Measurements from ENCODE around the gene TPTE2.
"Not testable (repeated sequence)": the region's sequence is repeated elsewhere in the genome, so short reads cannot be mapped to it uniquely, and the experiment has no call there.

The TPTE2 gene

DNA sequence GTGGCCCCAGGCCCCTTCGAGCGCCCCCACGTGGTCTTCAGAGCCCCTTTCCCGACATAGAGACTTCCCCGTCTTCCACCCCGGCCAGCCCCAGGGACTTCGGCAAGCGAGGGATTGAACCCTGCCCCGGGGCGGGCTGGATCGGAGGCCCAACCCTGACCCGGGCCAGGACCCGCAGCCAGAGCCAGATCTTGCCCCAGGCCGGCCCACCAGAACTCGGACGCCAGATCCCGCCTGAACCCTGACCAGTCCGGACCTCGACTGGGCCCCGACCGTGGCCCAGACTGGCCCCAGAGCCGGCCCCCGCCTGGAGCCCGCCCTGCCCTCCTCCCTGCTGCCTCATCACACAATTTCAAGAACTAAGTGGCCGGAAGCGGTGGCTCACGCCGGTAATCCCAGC, 253 bp upstream of the TPTE2 start:
- FAIRE-seq = no peak

DNA sequence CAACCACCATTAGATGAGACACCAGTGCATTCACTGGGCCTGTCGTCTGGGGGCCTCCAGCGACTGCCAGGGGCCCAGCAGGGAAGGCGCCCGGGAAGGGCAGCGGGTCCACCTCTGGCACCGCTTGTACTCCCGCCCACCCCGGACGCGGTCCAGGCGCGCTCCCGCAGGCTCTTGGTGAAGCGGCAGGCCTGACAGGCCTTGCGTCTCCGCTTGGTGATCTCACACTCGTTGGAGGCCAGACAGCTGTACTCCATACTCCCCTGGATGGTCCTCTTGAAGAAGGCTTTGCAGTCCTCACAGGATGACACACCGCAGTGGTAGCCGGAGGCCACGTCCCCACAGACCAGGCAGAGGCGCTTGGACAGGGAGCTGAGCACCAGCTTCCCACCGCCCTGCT, 660 bp downstream of the TPTE2 start:
- not testable (repeated sequence) for FAIRE-seq

DNA sequence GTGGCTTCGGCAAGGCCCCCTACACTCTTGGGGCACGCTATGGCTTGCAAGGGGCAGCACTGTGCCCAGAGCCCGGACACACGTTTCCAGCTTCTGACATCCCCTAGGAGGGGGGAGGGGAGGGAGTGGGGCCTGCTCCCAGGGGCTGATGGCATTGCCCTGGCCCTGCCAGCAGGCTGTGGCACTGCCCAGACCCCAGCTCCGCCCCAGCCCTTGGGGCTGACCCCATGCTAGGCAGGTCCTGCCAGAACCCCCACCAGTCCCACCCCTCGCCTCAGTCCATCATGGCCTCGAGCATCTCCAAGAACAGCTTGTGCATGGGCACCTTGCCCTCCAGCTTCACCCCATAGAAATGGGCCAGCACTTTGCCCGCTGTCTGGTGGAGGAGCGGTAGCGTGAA, 1.6 kb downstream of the TPTE2 start:
- FAIRE-seq = not testable (repeated sequence)

DNA sequence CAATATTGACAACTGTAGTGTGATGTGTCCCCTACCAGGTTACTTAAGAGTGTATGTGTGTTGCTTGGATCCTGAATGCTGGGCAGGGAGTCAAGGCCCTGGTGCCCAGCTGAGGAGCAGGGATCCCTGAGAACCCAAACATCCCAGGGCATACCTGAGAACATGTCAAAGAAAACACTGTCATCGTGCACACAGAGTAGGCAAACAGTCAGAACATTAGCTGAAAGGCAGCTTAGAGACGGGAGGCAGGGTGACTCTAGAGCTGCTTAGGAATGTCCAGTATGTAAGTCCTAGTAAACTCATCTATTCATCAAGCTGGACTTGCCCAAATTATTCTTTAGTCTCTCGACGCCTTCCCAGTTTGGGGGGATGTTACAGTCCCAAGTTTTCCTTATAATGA, 4.0 kb downstream of the TPTE2 start:
- FAIRE-seq = not testable (repeated sequence)

DNA sequence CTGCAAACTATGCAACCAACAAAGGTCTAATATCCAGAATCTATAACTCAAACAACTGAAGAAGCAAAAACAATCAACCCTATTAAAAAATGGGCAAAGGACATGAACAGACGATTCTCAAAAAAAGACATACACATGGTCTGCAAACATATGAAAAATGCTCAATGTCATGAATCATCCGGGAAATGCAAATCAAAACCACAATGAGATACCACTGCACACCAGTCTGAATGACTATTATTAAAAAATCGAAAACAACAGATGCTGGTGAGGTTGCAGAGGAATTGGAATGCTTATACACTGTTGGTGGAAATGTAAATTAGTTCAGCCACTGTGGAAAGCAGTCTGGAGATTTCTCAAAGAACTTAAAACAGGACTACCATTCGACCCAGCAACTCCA, 12.1 kb downstream of the TPTE2 start:
- not testable (repeated sequence) for FAIRE-seq

DNA sequence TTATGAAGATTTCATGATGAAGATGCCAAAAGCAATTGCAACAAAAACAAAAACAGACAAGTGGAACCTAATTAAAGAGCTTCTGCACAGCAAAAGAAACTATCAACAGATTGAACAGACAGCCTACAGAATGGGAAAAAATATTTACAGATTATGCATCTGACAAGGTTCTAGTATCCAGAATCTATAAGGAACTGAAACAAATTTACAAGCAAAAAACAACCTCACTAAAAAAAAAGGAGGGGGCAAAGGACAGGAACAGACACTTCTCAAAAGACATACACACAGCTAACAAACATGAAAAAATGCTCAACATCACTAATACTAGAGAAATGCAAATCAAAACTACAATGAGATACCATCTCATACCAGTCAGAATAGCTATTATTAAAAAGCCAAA, 35.7 kb downstream of the TPTE2 start:
- FAIRE-seq = not testable (repeated sequence)

DNA sequence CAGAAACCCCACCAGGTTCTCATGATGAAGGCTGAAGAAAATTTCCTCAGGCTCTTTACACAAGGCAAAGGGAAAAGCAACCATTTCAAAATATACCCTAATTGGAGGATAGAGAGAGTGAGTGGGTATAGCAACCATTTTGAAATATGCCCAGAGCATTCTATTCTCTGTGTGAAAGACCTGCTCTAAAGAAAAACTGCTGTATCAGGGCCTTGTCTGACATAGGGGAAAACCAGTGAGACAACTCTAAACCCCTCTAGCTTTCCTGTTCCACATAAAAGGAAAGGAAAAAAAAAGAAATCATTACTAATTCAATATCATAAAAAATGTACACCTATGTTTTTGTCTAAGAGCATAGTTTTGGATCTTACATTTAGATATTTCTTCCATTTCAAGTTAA, 42.3 kb downstream of the TPTE2 start:
- FAIRE-seq = no peak

DNA sequence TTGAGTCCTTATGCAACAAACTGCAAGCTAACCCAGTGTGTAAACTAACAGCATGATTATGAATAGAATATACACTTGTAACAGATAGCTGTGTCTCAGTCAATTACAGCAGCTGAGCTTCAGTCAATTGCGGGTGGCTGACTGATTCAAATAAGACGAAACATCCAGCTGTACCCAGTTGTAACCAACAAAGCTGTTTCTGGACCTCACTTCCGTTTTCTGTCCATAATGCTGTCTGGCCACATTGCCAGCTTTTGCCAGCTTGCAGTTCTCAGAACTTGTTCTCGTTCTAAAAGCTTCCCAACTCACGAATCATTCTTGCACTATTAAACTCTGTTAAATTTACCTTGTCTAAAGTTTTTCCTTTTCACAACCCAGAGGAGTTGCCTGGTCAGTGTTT, 53.7 kb downstream of the TPTE2 start:
- not testable (repeated sequence) for FAIRE-seq

DNA sequence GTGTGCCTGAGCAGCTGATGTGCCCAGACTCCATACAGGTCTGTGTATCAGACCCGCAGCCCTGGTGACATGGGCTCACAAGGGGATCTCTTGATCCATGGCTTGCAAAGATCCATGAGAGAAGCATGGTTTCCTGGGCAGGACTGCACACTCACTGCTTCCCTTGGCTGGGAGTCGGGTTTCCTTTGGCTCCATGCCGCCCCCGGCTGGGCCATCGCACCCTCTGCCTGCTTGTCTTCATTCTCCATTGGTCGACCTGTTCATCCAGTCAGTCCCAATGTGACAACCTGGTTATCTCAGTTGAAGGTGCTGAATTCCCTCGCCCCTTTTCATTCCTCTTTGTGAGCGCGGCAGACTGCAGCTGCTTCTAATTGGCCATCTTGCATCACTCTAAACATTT, 101.2 kb downstream of the TPTE2 start:
- not testable (repeated sequence) for FAIRE-seq

DNA sequence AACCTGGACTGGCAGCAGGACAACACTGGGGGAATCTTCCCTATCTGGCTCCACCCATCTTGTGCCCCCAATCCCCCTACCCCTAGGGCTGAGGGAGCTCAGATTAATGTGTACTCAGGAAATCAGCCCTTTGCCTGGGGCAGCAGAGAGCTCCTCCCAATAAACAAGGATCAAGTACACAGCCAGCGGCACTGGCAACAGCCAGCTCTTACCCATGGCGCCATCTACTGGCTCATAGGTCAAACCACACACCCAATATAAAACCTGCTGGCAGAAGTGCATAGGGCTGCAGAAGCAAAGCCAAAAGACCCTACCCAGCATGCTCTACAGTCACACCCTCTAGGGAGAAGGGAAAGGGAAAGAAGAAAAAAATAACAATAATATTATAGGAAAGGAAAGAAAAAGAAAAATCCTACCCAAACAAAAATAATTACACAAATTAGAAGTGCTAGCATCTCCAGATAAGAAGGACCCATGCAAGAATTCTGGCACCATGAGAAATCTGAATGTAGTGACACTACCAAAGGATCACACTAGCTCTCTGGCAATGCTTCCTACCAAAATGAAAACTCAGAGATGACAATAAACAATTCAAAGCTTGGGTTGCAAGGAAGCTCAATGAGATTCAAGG, 122.2 kb downstream of the TPTE2 start:
- FAIRE-seq = not testable (repeated sequence)

DNA sequence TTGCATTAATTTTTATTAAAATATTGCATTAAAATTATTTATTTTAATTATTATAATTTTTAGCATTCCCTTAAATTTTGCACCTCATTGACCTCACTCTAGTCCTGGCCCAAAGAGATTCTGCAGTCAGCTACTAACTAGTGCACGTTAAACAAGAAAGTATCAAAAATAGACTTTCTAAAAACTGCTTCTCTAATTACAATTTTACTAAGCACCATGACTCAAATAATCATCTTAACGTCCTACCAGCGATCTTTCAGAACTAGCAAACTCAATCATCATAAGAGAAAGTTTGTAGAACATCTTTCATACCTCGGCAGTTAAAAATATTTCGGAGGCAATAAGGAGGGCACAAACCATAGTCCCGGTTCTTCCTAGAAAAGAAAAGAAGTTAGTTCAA, 123.6 kb downstream of the TPTE2 start:
- not testable (repeated sequence) for FAIRE-seq

DNA sequence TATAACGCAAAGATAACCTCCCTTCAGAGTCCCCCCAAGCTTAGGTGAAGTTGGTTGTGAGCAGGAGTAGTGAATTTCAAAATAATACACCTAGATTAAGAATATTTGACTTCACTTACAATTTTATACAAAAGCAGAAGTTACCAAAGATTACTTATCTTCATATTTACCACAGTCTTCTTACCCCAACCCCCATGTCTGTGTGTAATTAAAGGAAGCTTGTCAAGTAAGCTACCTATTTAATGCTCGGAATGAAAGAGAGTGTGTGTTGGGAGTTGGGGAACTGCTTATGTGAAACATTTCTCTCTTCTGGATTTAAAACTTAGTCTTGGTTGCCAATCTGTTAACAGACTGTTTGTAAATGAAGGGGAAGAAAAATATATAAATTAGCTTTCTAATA, 139.1 kb downstream of the TPTE2 start:
- not testable (repeated sequence) for FAIRE-seq

DNA sequence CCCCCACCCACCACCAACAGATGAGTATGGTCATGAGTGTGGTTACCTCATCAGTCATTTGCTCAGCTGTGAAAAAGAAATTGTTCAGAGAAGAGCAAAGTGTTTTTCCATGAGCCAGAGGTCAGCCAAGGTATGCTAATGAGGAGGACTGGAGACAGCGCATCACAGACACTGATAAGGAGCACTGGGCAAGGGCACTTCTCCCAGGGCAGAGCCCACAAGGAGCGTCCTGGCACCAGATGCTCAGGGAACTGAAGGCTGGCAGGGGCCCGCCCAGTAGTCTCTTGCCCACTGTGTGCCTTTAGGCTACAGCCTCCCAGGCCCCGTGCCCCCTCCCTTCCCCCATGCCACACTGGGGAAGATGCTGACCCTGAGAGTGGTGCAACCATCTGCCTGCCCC, 148.8 kb downstream of the TPTE2 start:
- FAIRE-seq = not testable (repeated sequence)

DNA sequence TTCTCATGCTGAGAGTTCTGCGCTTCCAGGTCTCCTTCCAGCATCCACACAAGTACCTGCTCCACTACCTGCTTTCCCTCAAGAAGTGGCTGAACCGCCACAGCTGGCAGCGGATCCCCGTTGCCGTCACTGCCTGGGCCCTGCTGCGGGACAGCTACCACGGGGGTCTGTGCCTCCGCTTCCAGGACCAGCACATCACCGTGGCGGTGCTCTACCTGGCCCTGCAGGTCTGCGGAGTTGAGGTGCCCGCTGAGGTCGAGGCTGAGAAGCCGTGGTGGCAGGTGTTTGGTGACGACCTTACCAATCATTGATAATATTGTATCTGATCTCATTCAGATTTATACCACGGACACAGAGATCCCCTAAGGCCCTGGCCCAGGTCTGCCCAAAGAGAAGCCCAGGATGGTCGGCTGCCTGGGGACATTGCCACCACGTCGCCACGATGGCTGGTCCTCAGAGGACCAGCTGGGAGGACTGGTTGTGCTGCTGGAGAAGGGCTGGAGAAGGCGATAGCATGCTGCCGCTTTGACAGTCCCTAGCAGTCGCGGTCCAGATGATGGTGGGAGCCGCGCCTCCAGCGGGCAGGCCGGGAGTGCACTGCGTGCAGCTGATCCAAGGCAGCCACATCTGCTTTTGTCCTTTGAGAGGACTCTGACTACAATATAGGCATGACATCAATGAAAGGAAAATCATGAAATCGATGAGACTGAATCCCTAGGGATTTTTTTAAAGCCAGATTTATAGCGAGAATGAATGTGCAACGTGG, 178.4 kb downstream of the TPTE2 start:
- not testable (repeated sequence) for FAIRE-seq

DNA sequence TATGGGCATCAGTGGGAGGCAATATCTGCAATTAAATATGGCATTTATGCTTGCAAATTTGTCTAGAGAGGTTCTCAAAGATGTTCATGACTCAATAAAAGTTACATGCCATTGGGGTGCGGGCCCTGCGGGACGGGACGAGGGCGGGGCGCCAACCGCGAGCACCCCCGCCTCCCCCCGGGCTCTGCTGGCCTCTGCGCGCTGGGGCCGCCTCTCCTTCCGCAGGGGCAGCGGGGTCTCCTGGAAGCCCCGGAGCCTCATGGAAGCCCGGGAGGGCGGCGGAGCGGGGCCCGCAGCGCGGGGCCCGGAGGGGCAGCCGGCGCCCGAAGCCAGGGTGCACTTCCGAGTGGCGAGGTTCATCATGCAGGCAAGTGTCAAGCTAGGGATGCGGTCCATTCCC, 179.2 kb downstream of the TPTE2 start:
- FAIRE-seq = no peak
